CD8-positive, alpha-beta memory T cell (primary cell): ENCODE measurements around the gene MND1. TPM values are rescaled to one million over a fixed set of nuclear protein-coding genes. Genes with fewer than 3 reads are reported as not detected.
"Not testable (repeated sequence)": the region's sequence is repeated elsewhere in the genome, so short reads cannot be mapped to it uniquely, and the experiment has no call there.

ENCODE experiments used
- CTCF ChIA-PET: fragments of 350-600 bp; sonication (Branson Sonifier 250); formaldehyde crosslinking; loops from one replicate; lab custom pipeline; 2021; ENCODE audit warnings: antibody characterized with exemption; lab: Charles Lee
- POLR2A ChIA-PET: fragments of 350-600 bp; sonication (Branson Sonifier 250); formaldehyde crosslinking; loops from one replicate; lab custom pipeline; 2021; ENCODE audit warnings: antibody characterized with exemption; lab: Charles Lee
- DNase-seq, 5 donors: peaks; one replicate each; pipeline versions ENCODE4 v3.0.0 to v3.0.0-alpha.2; 2020 to 2022; ENCODE audit warnings: mixed read lengths in 1 of 5
- H3K27ac ChIP-seq: one replicate; pipeline ENCODE4 v1.7.0; 2013; ENCODE audit warnings: low read depth, mild to moderate bottlenecking, low read length, moderate library complexity
- H3K27me3 ChIP-seq: 2 replicates; pipeline ENCODE4 v1.7.0; 2013; ENCODE audit warnings: low read length, mild to moderate bottlenecking; ENCODE audit not compliant: insufficient read depth, poor library complexity, severe bottlenecking
- H3K36me3 ChIP-seq: 2 replicates; pipeline ENCODE4 v1.7.0; 2013; ENCODE audit warnings: mild to moderate bottlenecking, low read length, moderate library complexity; ENCODE audit not compliant: insufficient read depth
- H3K4me1 ChIP-seq: 2 replicates; pipeline ENCODE4 v1.7.0; 2013; ENCODE audit warnings: mild to moderate bottlenecking, low read length, moderate library complexity; ENCODE audit not compliant: insufficient read depth
- H3K4me3 ChIP-seq: 2 replicates; pipeline ENCODE4 v1.7.0; 2013; ENCODE audit warnings: mild to moderate bottlenecking, low read length
- H3K9me3 ChIP-seq: 2 replicates; pipeline ENCODE4 v1.7.0; 2013; ENCODE audit warnings: mild to moderate bottlenecking, low read length
- H3K27ac Mint-ChIP-seq, 8 donors: one replicate each; pipeline ENCODE4 v1.8.0; 2020 to 2021; ENCODE audit warnings: mixed read lengths in 8 of 8, mild to moderate bottlenecking in 6 of 8, inconsistent platforms in 3 of 8, moderate library complexity in 3 of 8
- H3K27me3 Mint-ChIP-seq, 2 donors: one replicate each; pipeline ENCODE4 v1.8.0; 2020 to 2021; ENCODE audit warnings: mixed read lengths in 2 of 2, mild to moderate bottlenecking in 1 of 2, moderate library complexity in 1 of 2
- H3K36me3 Mint-ChIP-seq, 3 donors: one replicate each; pipeline ENCODE4 v1.8.0; 2020 to 2021; ENCODE audit warnings: mixed read lengths in 3 of 3, inconsistent platforms in 1 of 3, mild to moderate bottlenecking in 1 of 3
- H3K4me1 Mint-ChIP-seq, 3 donors: one replicate each; pipeline ENCODE4 v1.8.0; 2020 to 2021; ENCODE audit warnings: mixed read lengths in 3 of 3, inconsistent platforms in 1 of 3, mild to moderate bottlenecking in 1 of 3
- H3K4me3 Mint-ChIP-seq, 7 donors: one replicate each; pipeline ENCODE4 v1.8.0; 2020 to 2021; ENCODE audit warnings: mixed read lengths in 7 of 7, mild to moderate bottlenecking in 6 of 7, moderate library complexity in 4 of 7, inconsistent platforms in 2 of 7
- H3K9me3 Mint-ChIP-seq, 5 donors: one replicate each; pipeline ENCODE4 v1.8.0; 2020 to 2022; ENCODE audit warnings: mixed read lengths in 5 of 5, mild to moderate bottlenecking in 3 of 5, moderate library complexity in 2 of 5, inconsistent platforms in 1 of 5
- polyA plus RNA-seq: library from polyadenylated mRNA; unstranded; fragments of 300-500 nt; fragmentation: Illumina TruSeq; gene quantifications from one replicate; pipeline ENCODE4 v1.2.3, GENCODE V29; 2021
- total RNA-seq, 2 experiments: library from RNA; stranded (reverse); gene quantifications; one replicate each; pipeline ENCODE4 v1.2.3, GENCODE V29; 2021

Gene MND1
- total and polyA plus RNA-seq, 3 experiments from 2014 or later, result 0.31 to 21.6 (median 20.2) TPM

GRCh38 chr4:153458969-153459368 is 114.5 kb downstream of the MND1 start:
- H3K9me3 ChIP-seq, result no peaks in the 10 kb centered on the region
- no peaks in the 10 kb centered on the region for H3K4me1 ChIP-seq
- POLR2A ChIA-PET, result no interaction called here
- no peaks in the 10 kb centered on the region for H3K27me3 Mint-ChIP-seq
- H3K36me3 ChIP-seq, result no peaks in the 10 kb centered on the region
- no peaks in the 10 kb centered on the region for H3K9me3 Mint-ChIP-seq
- no peak overlapping the region for H3K27ac ChIP-seq
- DNase-seq, result no peak
- no peaks in the 10 kb centered on the region for H3K27me3 ChIP-seq
- CTCF ChIA-PET, result interaction anchor here (0.6 kb wide), 1 partner anchor 9 kb away, joined by 3 read pairs; no protein-coding TSS in a partner anchor
- H3K36me3 Mint-ChIP-seq, result no peaks in the 10 kb centered on the region
- no peak overlapping the region for H3K27ac Mint-ChIP-seq
- H3K4me3 Mint-ChIP-seq, result no peak overlapping the region
- no peaks in the 10 kb centered on the region for H3K4me1 Mint-ChIP-seq
- H3K4me3 ChIP-seq, result no peak overlapping the region

DNA sequence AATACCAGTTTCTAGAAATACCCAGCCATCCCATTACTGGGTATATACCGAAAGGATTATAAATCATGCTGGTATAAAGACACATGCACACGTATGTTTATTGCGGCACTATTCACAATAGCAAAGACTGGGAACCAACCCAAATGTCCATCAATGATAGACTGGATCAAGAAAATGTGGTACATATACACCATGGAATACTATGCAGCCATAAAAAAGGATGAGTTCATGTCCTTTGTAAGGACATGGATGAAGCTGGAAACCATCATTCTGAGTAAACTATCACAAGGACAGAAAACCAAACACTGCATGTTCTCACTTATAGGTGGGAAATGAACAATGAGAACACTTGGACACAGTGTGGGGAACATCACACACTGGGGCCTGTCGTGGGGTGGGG is 117.1 kb downstream of the MND1 start:
- H3K36me3 Mint-ChIP-seq, CTCF ChIA-PET, H3K27me3 Mint-ChIP-seq, H3K9me3 Mint-ChIP-seq, H3K36me3 ChIP-seq, POLR2A ChIA-PET, DNase-seq, H3K27ac ChIP-seq, H3K9me3 ChIP-seq, H3K27me3 ChIP-seq, H3K27ac Mint-ChIP-seq, H3K4me3 ChIP-seq: not testable (repeated sequence)
- Mint-ChIP-seq H3K4me1 (peaks cover 11 to 15% (median 12%) of the 10 kb centered on the region in 3 donors), H3K4me3 (peak overlapping the region in 1 of 7 donors; percentile 30)
- peaks cover 10% of the 10 kb centered on the region for H3K4me1 ChIP-seq

- Mint-ChIP-seq H3K9me3 (no peaks in the 10 kb centered on the region), H3K27me3 (peaks cover 0 to 3% of the 10 kb centered on the region in 2 donors), H3K4me3 (peak overlapping the region in 2 of 7 donors; percentile 32 to 97), H3K36me3 (peaks cover 0 to 20% (median 0%) of the 10 kb centered on the region in 3 donors), H3K4me1 (peaks cover 23 to 30% (median 27%) of the 10 kb centered on the region in 3 donors), H3K27ac (peak overlapping the region in 3 of 8 donors; percentile 18 to 95 (median 29))
- CTCF ChIA-PET, result interaction anchor here (0.7 to 4.3 kb wide), 4 partner anchors 26 to 110 kb away, joined by 3 to 70 read pairs (median 6); no protein-coding TSS in a partner anchor
- Histone ChIP-seq H3K27me3 (no peaks in the 10 kb centered on the region), H3K4me3 (no peak overlapping the region), H3K36me3 (no peaks in the 10 kb centered on the region), H3K27ac (no peak overlapping the region), H3K4me1 (peaks cover 10% of the 10 kb centered on the region), H3K9me3 (no peaks in the 10 kb centered on the region)
- no peak for DNase-seq
- POLR2A ChIA-PET, result no interaction called here
Observed at GRCh38 chr4:153464068-153464467, 119.6 kb downstream of the MND1 start.

Other genes with a start within 250 kb of the MND1 start
- gene TRIM2, start 140.2 kb upstream of the MND1 start, total RNA-seq, result under 1 TPM; 0.24 to 0.29 TPM
- 1.5 TPM for gene TRIM2, start 140.2 kb upstream of the MND1 start, polyA plus RNA-seq
- gene TMEM131L, start 121.7 kb downstream of the MND1 start, total RNA-seq, result 10 to 100 TPM; 28.1 to 29.6 TPM
- gene TMEM131L, start 121.7 kb downstream of the MND1 start, polyA plus RNA-seq, result 28.6 TPM